HG03460 (cell line): ENCODE measurements around the gene RPS5.
"Not testable (repeated sequence)": the region's sequence is repeated elsewhere in the genome, so short reads cannot be mapped to it uniquely, and the experiment has no call there.

ENCODE experiments used
- ATAC-seq: cut with Tn5 transposase; IDR thresholded peaks from one replicate; pipeline ENCODE4 v1.9.1; 2021; ENCODE audit not compliant: unreplicated experiment

RPS5 gene

GRCh38 chr19:58356766-58357480 is 30.1 kb upstream of the RPS5 start:
- ATAC-seq: no peak

- ATAC-seq: no peak
Observed at GRCh38 chr19:58357481-58358145, 29.5 kb upstream of the RPS5 start.

- ATAC-seq: peak; percentile 27
Observed at GRCh38 chr19:58361900-58362271, 25.2 kb upstream of the RPS5 start.

GRCh38 chr19:58362272-58362994 is 24.6 kb upstream of the RPS5 start, which contains the start of gene ZNF497:
Gene ZNF497 (minus strand): TSS chr19:58362751. CDS start chr19:58357635, 5,116 bp downstream.
- peak; percentile 79 for ATAC-seq

GRCh38 chr19:58364146-58364545 is 22.9 kb upstream of the RPS5 start:
- ATAC-seq: no peak

- no peak for ATAC-seq
Observed at GRCh38 chr19:58366585-58367430, 20.3 kb upstream of the RPS5 start.

- no peak for ATAC-seq
Observed at GRCh38 chr19:58367698-58368454, 19.2 kb upstream of the RPS5 start.

GRCh38 chr19:58368561-58369360 is 18.3 kb upstream of the RPS5 start:
- no peak for ATAC-seq

- no peak for ATAC-seq
Observed at GRCh38 chr19:58372311-58373133, 14.5 kb upstream of the RPS5 start.

GRCh38 chr19:58374200-58374599 is 12.9 kb upstream of the RPS5 start:
- ATAC-seq: no peak

GRCh38 chr19:58376724-58377123 is 10.3 kb upstream of the RPS5 start:
- not testable (repeated sequence) for ATAC-seq

GRCh38 chr19:58379246-58379645 is 7.8 kb upstream of the RPS5 start:
- ATAC-seq: no peak

- no peak for ATAC-seq
Observed at GRCh38 chr19:58380037-58380661, 6.9 kb upstream of the RPS5 start.

GRCh38 chr19:58380662-58381459 is 6.2 kb upstream of the RPS5 start, which contains the start of gene ZNF837:
Gene ZNF837 (minus strand): TSS chr19:58381030. CDS start chr19:58369332, 11,698 bp downstream.
- ATAC-seq: peak; percentile 81

GRCh38 chr19:58381460-58382212 is 5.4 kb upstream of the RPS5 start:
- no peak for ATAC-seq

- ATAC-seq: no peak
Observed at GRCh38 chr19:58382997-58383603, 4.0 kb upstream of the RPS5 start.
